Measurements from ENCODE around the gene IFNAR1. TPM values are rescaled to one million over a fixed set of nuclear protein-coding genes. Genes with fewer than 3 reads are reported as not detected.
A peak's percentile ranks its signal among the peaks of the same experiment; 100 is the strongest.

The IFNAR1 gene
- total and polyA plus RNA-seq, 9 of the 15 experiments (the other 6 are each of a cell fraction or from before 2014, with no cell fraction given), result 8.6 to 31.8 (median 14.8) TPM

DNA sequence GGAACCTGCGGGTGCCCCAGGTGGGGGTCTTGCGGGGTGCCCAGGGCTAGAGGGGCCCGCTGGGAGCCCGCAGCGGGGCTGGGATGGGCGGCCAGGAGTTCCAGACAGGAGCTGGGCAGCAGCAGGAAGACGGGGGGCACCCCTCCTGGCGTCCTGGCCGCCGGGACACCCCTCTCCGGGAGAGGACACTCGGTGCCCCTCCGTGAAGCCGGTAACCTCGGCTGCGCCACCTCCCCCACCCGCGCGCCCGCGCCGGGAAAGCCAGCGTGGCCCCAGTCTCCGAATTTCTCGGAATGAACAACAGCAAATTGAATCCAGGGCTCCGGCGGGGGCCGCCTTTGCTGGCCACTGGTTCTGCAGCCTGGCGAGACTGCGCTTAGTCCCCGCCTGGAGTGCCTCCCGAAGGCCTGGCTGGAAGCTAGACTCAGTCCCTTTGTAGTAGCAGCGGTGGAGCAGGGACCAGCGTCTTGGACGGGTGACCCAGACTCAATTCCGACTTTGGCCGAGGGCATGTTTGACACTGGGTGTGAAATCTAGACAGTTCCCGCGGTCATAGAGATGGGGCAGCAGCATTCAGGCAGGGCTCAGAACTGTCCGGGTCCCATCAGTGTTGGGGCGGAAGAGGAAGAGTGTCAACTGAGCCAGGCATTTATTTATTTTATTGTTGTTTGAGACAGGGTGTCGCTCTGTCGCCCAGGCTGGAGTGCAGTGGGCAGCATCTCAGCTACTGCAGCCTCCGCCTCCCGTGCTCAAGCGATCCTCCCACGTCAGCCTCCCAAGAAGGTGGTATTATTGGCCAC lies 79.2 kb downstream of the IFNAR1 start (continued):
- TF ChIP-seq ZNF217 (CRISPR knock-in tag; IDR thresholded peaks at IDR 0.05), result no peak
- TF ChIP-seq NCOA1 (IDR thresholded peaks at IDR 0.05; ENCODE audit: low read depth), result no peak

DNA sequence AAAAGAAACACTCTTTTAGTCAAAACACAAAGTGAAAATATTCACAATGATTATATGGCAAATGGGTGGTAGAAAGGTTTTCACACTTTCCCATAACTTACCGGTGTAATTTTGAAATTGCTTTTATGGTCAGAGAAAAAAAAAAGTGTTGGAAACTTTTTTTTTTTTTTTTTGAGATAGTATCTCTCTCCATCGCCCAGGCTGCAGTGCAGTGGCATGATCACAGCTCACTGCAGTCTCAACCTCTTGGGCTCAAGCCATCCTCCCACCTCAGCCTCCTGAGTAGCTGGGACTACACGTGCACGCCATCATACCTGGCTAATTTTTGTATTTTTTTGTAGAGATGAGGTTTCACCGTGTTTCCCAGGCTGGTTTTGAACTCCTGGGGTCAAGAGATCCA lies 81.7 kb downstream of the IFNAR1 start:
- no peak for ATAC-seq
- no peaks in the 10 kb centered on the region for H3K27me3 ChIP-seq (ENCODE audit: control insufficient read depth in 2 of 2, insufficient read depth in 2 of 2, low read length in 2 of 2)
- H4K20me1 ChIP-seq (replicated peaks; ENCODE audit: control insufficient read depth, insufficient read depth, low read length), result peaks cover 6% of the 10 kb centered on the region; the same call in 1 of the 2 replicates
- no peak overlapping the region for H3K27ac ChIP-seq (ENCODE audit: extremely low read depth, low read depth, low read length)
- no peaks in the 10 kb centered on the region for H3K9me3 ChIP-seq (replicated peaks; ENCODE audit: control insufficient read depth, insufficient read depth, low read depth, low read length)
- H3K4me1 ChIP-seq (replicated peaks in 1 of 2; ENCODE audit: control insufficient read depth in 2 of 2, insufficient read depth in 2 of 2, low read length in 2 of 2), result peaks cover 8 to 32% of the 10 kb centered on the region in 2 experiments; a peak in 4 of 5 replicates
- intact Hi-C loops (cut with micrococcal nuclease), result no loop called here
- no peak for DNase-seq (ENCODE audit: extremely low read depth in 1 of 4, low spot score in 3 of 4)
- CTCF ChIA-PET (ENCODE audit: low intra/inter-chr PET ratio), result interaction anchor here (0.6 kb wide), 1 partner anchor 1147 kb away, joined by 4 read pairs; no protein-coding TSS in a partner anchor
- H3K9ac ChIP-seq (ENCODE audit: insufficient read depth in 1 of 2, low read depth in 2 of 2, low read length in 2 of 2), result no peak overlapping the region
- peaks cover 56% of the 10 kb centered on the region for H3K79me2 ChIP-seq (ENCODE audit: control insufficient read depth, insufficient read depth, low read length)
- no peaks in the 10 kb centered on the region for H3K9me1 ChIP-seq (ENCODE audit: control insufficient read depth, insufficient read depth, low read length)
- POLR2A ChIA-PET, result interaction anchor here (1.0 to 1.3 kb wide), 2 partner anchors 15 to 45 kb away, joined by 3 read pairs; no protein-coding TSS in a partner anchor
- BruUV-seq (replicated peaks), result no TSS peak
- H3K4me3 ChIP-seq, result no peak overlapping the region
- FAIRE-seq, result no peak
- peaks cover 13% of the 10 kb centered on the region for H3K36me3 ChIP-seq (ENCODE audit: control insufficient read depth, insufficient read depth, low read length)
- in situ Hi-C loops (cut with MboI), result no loop called here
- no peak overlapping the region for H2AFZ ChIP-seq (ENCODE audit: low read depth, low read length)
- H3K4me2 ChIP-seq (ENCODE audit: insufficient read depth, low read length), result no peak overlapping the region
- TF ChIP-seq, protein P1, sequence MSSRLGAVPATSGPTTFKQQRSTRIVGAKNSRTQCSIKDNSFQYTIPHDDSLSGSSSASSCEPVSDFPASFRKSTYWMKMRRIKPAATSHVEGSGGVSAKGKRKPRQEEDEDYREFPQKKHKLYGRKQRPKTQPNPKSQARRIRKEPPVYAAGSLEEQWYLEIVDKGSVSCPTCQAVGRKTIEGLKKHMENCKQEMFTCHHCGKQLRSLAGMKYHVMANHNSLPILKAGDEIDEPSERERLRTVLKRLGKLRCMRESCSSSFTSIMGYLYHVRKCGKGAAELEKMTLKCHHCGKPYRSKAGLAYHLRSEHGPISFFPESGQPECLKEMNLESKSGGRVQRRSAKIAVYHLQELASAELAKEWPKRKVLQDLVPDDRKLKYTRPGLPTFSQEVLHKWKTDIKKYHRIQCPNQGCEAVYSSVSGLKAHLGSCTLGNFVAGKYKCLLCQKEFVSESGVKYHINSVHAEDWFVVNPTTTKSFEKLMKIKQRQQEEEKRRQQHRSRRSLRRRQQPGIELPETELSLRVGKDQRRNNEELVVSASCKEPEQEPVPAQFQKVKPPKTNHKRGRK (tag; IDR thresholded peaks at IDR 0.05), result no peak
- TF ChIP-seq CTBP1 (IDR thresholded peaks at IDR 0.05; ENCODE audit: borderline replicate concordance) (no peak), ZNF384 (IDR thresholded peaks at IDR 0.05; ENCODE audit: low read depth, low read length) (peak; percentile 90), SOX6 (IDR thresholded peaks at IDR 0.05) (no peak), CBX8 (IDR thresholded peaks at IDR 0.05; ENCODE audit: borderline replicate concordance, extremely low read depth, low read depth, low read length, poor library complexity, severe bottlenecking) (no peak)
- 26% methylated on average over 5 of the region's 5 CpGs for WGBS (ENCODE audit: insufficient coverage, low coverage, missing lambda C conversion rate)

Other genes starting within 250 kb of the IFNAR1 start
- 1.7 and 2.7 TPM in 2 replicates for gene IFNAR2, start 95.0 kb upstream of the IFNAR1 start, total RNA-seq (2014; rRNA removed)
- gene IFNAR2, start 95.0 kb upstream of the IFNAR1 start, total RNA-seq (2014; rRNA removed; fragmentation: Illumina TruSeq; extraction: Trizol), result 8.4 and 9.8 TPM in 2 replicates
- gene IFNAR2, start 95.0 kb upstream of the IFNAR1 start, total RNA-seq (2015; rRNA removed; fragmentation: Illumina TruSeq; extraction: Trizol), result 4.2 and 5.6 TPM in 2 replicates
- gene IFNAR2, start 95.0 kb upstream of the IFNAR1 start, total RNA-seq (2021), result 16.3 and 19.1 TPM in 2 replicates
- gene IFNAR2, start 95.0 kb upstream of the IFNAR1 start, polyA plus RNA-seq (2011; rRNA removed), result 48.3 and 58.0 TPM in 2 replicates
- gene IFNAR2, start 95.0 kb upstream of the IFNAR1 start, polyA plus RNA-seq (2014; fragmentation: Illumina TruSeq; extraction: Trizol), result 26.1 and 31.9 TPM in 2 replicates
- gene IFNAR2, start 95.0 kb upstream of the IFNAR1 start, polyA plus RNA-seq (2014; fragmentation: Nextera tagmentation; extraction: Ambion mirVana), result 1 to 10 TPM; 3.1 to 6.1 TPM
- 19.3 and 23.5 TPM in 2 replicates for gene IFNAR2, start 95.0 kb upstream of the IFNAR1 start, polyA plus RNA-seq (2014; rRNA removed)
- 25.3 and 31.2 TPM in 2 replicates for gene IL10RB, start 58.6 kb upstream of the IFNAR1 start, total RNA-seq (2014; rRNA removed)
- 21.3 and 23.0 TPM in 2 replicates for gene IL10RB, start 58.6 kb upstream of the IFNAR1 start, total RNA-seq (2014; rRNA removed; fragmentation: Illumina TruSeq; extraction: Trizol)
- 25.1 and 25.3 TPM in 2 replicates for gene IL10RB, start 58.6 kb upstream of the IFNAR1 start, total RNA-seq (2015; rRNA removed; fragmentation: Illumina TruSeq; extraction: Trizol)
- gene IL10RB, start 58.6 kb upstream of the IFNAR1 start, total RNA-seq (2021), result 17.5 TPM in 2 replicates
- 29.9 and 33.1 TPM in 2 replicates for gene IL10RB, start 58.6 kb upstream of the IFNAR1 start, polyA plus RNA-seq (2011; rRNA removed)
- gene IL10RB, start 58.6 kb upstream of the IFNAR1 start, polyA plus RNA-seq (2014; fragmentation: Illumina TruSeq; extraction: Trizol), result 29.6 and 33.8 TPM in 2 replicates
- 10 to 100 TPM; 10.9 to 14.7 TPM for gene IL10RB, start 58.6 kb upstream of the IFNAR1 start, polyA plus RNA-seq (2014; fragmentation: Nextera tagmentation; extraction: Ambion mirVana)
- gene IL10RB, start 58.6 kb upstream of the IFNAR1 start, polyA plus RNA-seq (2014; rRNA removed), result 19.3 and 22.1 TPM in 2 replicates
- 19.4 and 24.2 TPM in 2 replicates for gene IFNGR2, start 78.4 kb downstream of the IFNAR1 start, total RNA-seq (2014; rRNA removed)
- gene IFNGR2, start 78.4 kb downstream of the IFNAR1 start, total RNA-seq (2014; rRNA removed; fragmentation: Illumina TruSeq; extraction: Trizol), result 28.5 and 31.3 TPM in 2 replicates
- 31.3 and 36.8 TPM in 2 replicates for gene IFNGR2, start 78.4 kb downstream of the IFNAR1 start, total RNA-seq (2015; rRNA removed; fragmentation: Illumina TruSeq; extraction: Trizol)
- 28.5 and 29.5 TPM in 2 replicates for gene IFNGR2, start 78.4 kb downstream of the IFNAR1 start, total RNA-seq (2021)
- 58.0 and 81.8 TPM in 2 replicates for gene IFNGR2, start 78.4 kb downstream of the IFNAR1 start, polyA plus RNA-seq (2011; rRNA removed)
- 35.4 and 44.8 TPM in 2 replicates for gene IFNGR2, start 78.4 kb downstream of the IFNAR1 start, polyA plus RNA-seq (2014; fragmentation: Illumina TruSeq; extraction: Trizol)
- gene IFNGR2, start 78.4 kb downstream of the IFNAR1 start, polyA plus RNA-seq (2014; fragmentation: Nextera tagmentation; extraction: Ambion mirVana), result 1 to 10 TPM; 6.7 to 8.4 TPM
- 27.8 and 32.9 TPM in 2 replicates for gene IFNGR2, start 78.4 kb downstream of the IFNAR1 start, polyA plus RNA-seq (2014; rRNA removed)
- 19.8 and 20.5 TPM in 2 replicates for gene TMEM50B, start 155.0 kb downstream of the IFNAR1 start, total RNA-seq (2014; rRNA removed)
- gene TMEM50B, start 155.0 kb downstream of the IFNAR1 start, total RNA-seq (2014; rRNA removed; fragmentation: Illumina TruSeq; extraction: Trizol), result 28.9 and 29.6 TPM in 2 replicates
- gene TMEM50B, start 155.0 kb downstream of the IFNAR1 start, total RNA-seq (2015; rRNA removed; fragmentation: Illumina TruSeq; extraction: Trizol), result 23.9 and 26.6 TPM in 2 replicates
- 24.1 and 25.7 TPM in 2 replicates for gene TMEM50B, start 155.0 kb downstream of the IFNAR1 start, total RNA-seq (2021)
- gene TMEM50B, start 155.0 kb downstream of the IFNAR1 start, polyA plus RNA-seq (2011; rRNA removed), result 64.6 and 80.1 TPM in 2 replicates
- 23.3 and 28.8 TPM in 2 replicates for gene TMEM50B, start 155.0 kb downstream of the IFNAR1 start, polyA plus RNA-seq (2014; fragmentation: Illumina TruSeq; extraction: Trizol)
- 10 to 100 TPM; 41.3 to 49.1 TPM for gene TMEM50B, start 155.0 kb downstream of the IFNAR1 start, polyA plus RNA-seq (2014; fragmentation: Nextera tagmentation; extraction: Ambion mirVana)
- 39.6 and 40.7 TPM in 2 replicates for gene TMEM50B, start 155.0 kb downstream of the IFNAR1 start, polyA plus RNA-seq (2014; rRNA removed)
- gene DNAJC28, start 166.7 kb downstream of the IFNAR1 start, total RNA-seq (2014; rRNA removed), result 0.53 and 1.6 TPM in 2 replicates
- gene DNAJC28, start 166.7 kb downstream of the IFNAR1 start, total RNA-seq (2014; rRNA removed; fragmentation: Illumina TruSeq; extraction: Trizol), result 1.1 and 1.4 TPM in 2 replicates
- gene DNAJC28, start 166.7 kb downstream of the IFNAR1 start, total RNA-seq (2015; rRNA removed; fragmentation: Illumina TruSeq; extraction: Trizol), result 0.72 and 1.2 TPM in 2 replicates
- gene DNAJC28, start 166.7 kb downstream of the IFNAR1 start, total RNA-seq (2021), result 0.49 and 0.82 TPM in 2 replicates
- 1.4 and 2.0 TPM in 2 replicates for gene DNAJC28, start 166.7 kb downstream of the IFNAR1 start, polyA plus RNA-seq (2011; rRNA removed)
- 0.68 and 0.91 TPM in 2 replicates for gene DNAJC28, start 166.7 kb downstream of the IFNAR1 start, polyA plus RNA-seq (2014; fragmentation: Illumina TruSeq; extraction: Trizol)
- under 1 TPM; 0.75 to 0.92 TPM for gene DNAJC28, start 166.7 kb downstream of the IFNAR1 start, polyA plus RNA-seq (2014; fragmentation: Nextera tagmentation; extraction: Ambion mirVana)
- 1.3 and 2.5 TPM in 2 replicates for gene DNAJC28, start 166.7 kb downstream of the IFNAR1 start, polyA plus RNA-seq (2014; rRNA removed)
- 260 and 356 TPM in 2 replicates for gene GART, start 217.1 kb downstream of the IFNAR1 start, total RNA-seq (2014; rRNA removed)
- gene GART, start 217.1 kb downstream of the IFNAR1 start, total RNA-seq (2014; rRNA removed; fragmentation: Illumina TruSeq; extraction: Trizol), result 349 and 398 TPM in 2 replicates
- 258 and 267 TPM in 2 replicates for gene GART, start 217.1 kb downstream of the IFNAR1 start, total RNA-seq (2015; rRNA removed; fragmentation: Illumina TruSeq; extraction: Trizol)
- gene GART, start 217.1 kb downstream of the IFNAR1 start, total RNA-seq (2021), result 396 and 415 TPM in 2 replicates
- gene GART, start 217.1 kb downstream of the IFNAR1 start, polyA plus RNA-seq (2011; rRNA removed), result 100 and 141 TPM in 2 replicates
- 409 and 429 TPM in 2 replicates for gene GART, start 217.1 kb downstream of the IFNAR1 start, polyA plus RNA-seq (2014; fragmentation: Illumina TruSeq; extraction: Trizol)
- 100 to 1,000 TPM; 276 to 387 TPM for gene GART, start 217.1 kb downstream of the IFNAR1 start, polyA plus RNA-seq (2014; fragmentation: Nextera tagmentation; extraction: Ambion mirVana)
- 230 and 236 TPM in 2 replicates for gene GART, start 217.1 kb downstream of the IFNAR1 start, polyA plus RNA-seq (2014; rRNA removed)
- gene SON, start 218.1 kb downstream of the IFNAR1 start, total RNA-seq (2014; rRNA removed), result 126 and 185 TPM in 2 replicates
- 142 and 149 TPM in 2 replicates for gene SON, start 218.1 kb downstream of the IFNAR1 start, total RNA-seq (2014; rRNA removed; fragmentation: Illumina TruSeq; extraction: Trizol)
- gene SON, start 218.1 kb downstream of the IFNAR1 start, total RNA-seq (2015; rRNA removed; fragmentation: Illumina TruSeq; extraction: Trizol), result 120 and 149 TPM in 2 replicates
- gene SON, start 218.1 kb downstream of the IFNAR1 start, total RNA-seq (2021), result 242 and 259 TPM in 2 replicates
- gene SON, start 218.1 kb downstream of the IFNAR1 start, polyA plus RNA-seq (2011; rRNA removed), result 99.1 and 105 TPM in 2 replicates
- gene SON, start 218.1 kb downstream of the IFNAR1 start, polyA plus RNA-seq (2014; fragmentation: Illumina TruSeq; extraction: Trizol), result 173 and 203 TPM in 2 replicates
- gene SON, start 218.1 kb downstream of the IFNAR1 start, polyA plus RNA-seq (2014; fragmentation: Nextera tagmentation; extraction: Ambion mirVana), result 100 to 1,000 TPM; 195 to 742 TPM
- gene SON, start 218.1 kb downstream of the IFNAR1 start, polyA plus RNA-seq (2014; rRNA removed), result 97.6 and 187 TPM in 2 replicates